GM23338 (cell line): Measurements from ENCODE around the gene RAP1GAP2.

Experiments used
- CREB1 ChIP-seq: fragments of 250-450 bp; sonication (Bioruptor Pico); IDR thresholded peaks from 2 replicates; pipeline ENCODE4 v1.5.0; 2020; ENCODE audit warnings: low read depth, mild to moderate bottlenecking, moderate library complexity
- EZH2 ChIP-seq: fragments of 200-600 bp; sonication (generic); IDR thresholded peaks from one replicate; pipeline ENCODE4 v1.8.0; 2017; ENCODE audit warnings: antibody characterized with exemption, mild to moderate bottlenecking, low read depth; ENCODE audit not compliant: unreplicated experiment
- EZH2phosphoT487 ChIP-seq: fragments of 200-600 bp; sonication (generic); IDR thresholded peaks from one replicate; pipeline ENCODE4 v1.8.1; 2018; ENCODE audit warnings: antibody characterized with exemption; ENCODE audit not compliant: unreplicated experiment
- JUNB ChIP-seq: IDR thresholded peaks from one replicate; pipeline ENCODE4 v1.6.1; 2016; ENCODE audit warnings: antibody characterized with exemption; ENCODE audit not compliant: unreplicated experiment
- POLR2AphosphoS5 ChIP-seq: IDR thresholded peaks from 2 replicates; pipeline ENCODE4 v1.6.1; 2016; ENCODE audit warnings: antibody characterized with exemption, low read depth
- ZNF114 ChIP-seq: fragments of 250-450 bp; sonication (Bioruptor Pico); IDR thresholded peaks from 2 replicates; pipeline ENCODE4 v1.5.0; 2020; ENCODE audit warnings: mild to moderate bottlenecking, moderate library complexity
- ZNF331 ChIP-seq: fragments of 250-450 bp; sonication (Bioruptor Pico); IDR thresholded peaks from 2 replicates; pipeline ENCODE4 v1.5.0; 2020; ENCODE audit warnings: low read depth, mild to moderate bottlenecking, moderate library complexity
- TF ChIP-seq, protein P1 (sequence below), 2 experiments: fragments of 200-600 bp in 1 of 2; sonication (generic) in 1 of 2; conservative IDR thresholded peaks; 2 replicates each; pipeline versions ENCODE4 v1.5.1 to v1.6.1; 2016 to 2017; ENCODE audit warnings: antibody characterized with exemption in 2 of 2, low read depth in 2 of 2, mild to moderate bottlenecking in 2 of 2, moderate library complexity in 1 of 2
- TF ChIP-seq, protein P2 (sequence below): IDR thresholded peaks from one replicate; pipeline ENCODE4 v1.6.1; 2018; ENCODE audit warnings: antibody characterized with exemption; ENCODE audit not compliant: unreplicated experiment

DNA sequence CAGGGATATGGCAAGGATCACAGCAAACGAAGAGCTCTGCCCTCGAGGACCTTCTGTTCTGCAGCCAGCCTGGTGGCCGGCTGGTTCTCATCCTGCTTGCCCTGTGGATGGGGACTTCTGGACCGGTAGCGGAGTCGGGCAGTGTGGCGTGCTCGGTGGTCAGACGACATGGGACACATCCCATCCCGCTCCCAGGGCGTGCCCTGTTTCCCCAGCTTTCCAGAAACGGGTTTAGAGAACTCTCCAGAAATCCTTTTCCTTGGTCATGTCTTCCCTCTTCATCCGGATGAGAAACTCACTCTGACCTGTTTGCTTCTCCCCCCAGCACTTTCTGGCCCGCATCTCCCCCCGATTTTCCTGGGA is 151.3 kb downstream of the RAP1GAP2 start:
- TF ChIP-seq, protein P1, sequence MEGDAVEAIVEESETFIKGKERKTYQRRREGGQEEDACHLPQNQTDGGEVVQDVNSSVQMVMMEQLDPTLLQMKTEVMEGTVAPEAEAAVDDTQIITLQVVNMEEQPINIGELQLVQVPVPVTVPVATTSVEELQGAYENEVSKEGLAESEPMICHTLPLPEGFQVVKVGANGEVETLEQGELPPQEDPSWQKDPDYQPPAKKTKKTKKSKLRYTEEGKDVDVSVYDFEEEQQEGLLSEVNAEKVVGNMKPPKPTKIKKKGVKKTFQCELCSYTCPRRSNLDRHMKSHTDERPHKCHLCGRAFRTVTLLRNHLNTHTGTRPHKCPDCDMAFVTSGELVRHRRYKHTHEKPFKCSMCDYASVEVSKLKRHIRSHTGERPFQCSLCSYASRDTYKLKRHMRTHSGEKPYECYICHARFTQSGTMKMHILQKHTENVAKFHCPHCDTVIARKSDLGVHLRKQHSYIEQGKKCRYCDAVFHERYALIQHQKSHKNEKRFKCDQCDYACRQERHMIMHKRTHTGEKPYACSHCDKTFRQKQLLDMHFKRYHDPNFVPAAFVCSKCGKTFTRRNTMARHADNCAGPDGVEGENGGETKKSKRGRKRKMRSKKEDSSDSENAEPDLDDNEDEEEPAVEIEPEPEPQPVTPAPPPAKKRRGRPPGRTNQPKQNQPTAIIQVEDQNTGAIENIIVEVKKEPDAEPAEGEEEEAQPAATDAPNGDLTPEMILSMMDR (conservative IDR thresholded peaks at IDR 0.05; ENCODE audit: low read depth in 2 of 2), result no peak
- TF ChIP-seq JUNB (no peak), CREB1 (no peak), EZH2 (no peak), EZH2phosphoT487 (no peak), POLR2AphosphoS5 (no peak), ZNF114 (CRISPR knock-in tag) (no peak), ZNF331 (CRISPR knock-in tag) (no peak)
- TF ChIP-seq, protein P2, sequence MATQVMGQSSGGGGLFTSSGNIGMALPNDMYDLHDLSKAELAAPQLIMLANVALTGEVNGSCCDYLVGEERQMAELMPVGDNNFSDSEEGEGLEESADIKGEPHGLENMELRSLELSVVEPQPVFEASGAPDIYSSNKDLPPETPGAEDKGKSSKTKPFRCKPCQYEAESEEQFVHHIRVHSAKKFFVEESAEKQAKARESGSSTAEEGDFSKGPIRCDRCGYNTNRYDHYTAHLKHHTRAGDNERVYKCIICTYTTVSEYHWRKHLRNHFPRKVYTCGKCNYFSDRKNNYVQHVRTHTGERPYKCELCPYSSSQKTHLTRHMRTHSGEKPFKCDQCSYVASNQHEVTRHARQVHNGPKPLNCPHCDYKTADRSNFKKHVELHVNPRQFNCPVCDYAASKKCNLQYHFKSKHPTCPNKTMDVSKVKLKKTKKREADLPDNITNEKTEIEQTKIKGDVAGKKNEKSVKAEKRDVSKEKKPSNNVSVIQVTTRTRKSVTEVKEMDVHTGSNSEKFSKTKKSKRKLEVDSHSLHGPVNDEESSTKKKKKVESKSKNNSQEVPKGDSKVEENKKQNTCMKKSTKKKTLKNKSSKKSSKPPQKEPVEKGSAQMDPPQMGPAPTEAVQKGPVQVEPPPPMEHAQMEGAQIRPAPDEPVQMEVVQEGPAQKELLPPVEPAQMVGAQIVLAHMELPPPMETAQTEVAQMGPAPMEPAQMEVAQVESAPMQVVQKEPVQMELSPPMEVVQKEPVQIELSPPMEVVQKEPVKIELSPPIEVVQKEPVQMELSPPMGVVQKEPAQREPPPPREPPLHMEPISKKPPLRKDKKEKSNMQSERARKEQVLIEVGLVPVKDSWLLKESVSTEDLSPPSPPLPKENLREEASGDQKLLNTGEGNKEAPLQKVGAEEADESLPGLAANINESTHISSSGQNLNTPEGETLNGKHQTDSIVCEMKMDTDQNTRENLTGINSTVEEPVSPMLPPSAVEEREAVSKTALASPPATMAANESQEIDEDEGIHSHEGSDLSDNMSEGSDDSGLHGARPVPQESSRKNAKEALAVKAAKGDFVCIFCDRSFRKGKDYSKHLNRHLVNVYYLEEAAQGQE, result no peak
